GM21390 (cell line): ENCODE results near the gene ERVFRD-1.
A peak's percentile ranks its signal among the peaks of the same experiment; 100 is the strongest.
"Not testable (repeated sequence)": the region's sequence is repeated elsewhere in the genome, so short reads cannot be mapped to it uniquely, and the experiment has no call there.

Experiments used
- ATAC-seq: cut with Tn5 transposase; IDR thresholded peaks from one replicate; pipeline ENCODE4 v1.9.1; 2021; ENCODE audit not compliant: unreplicated experiment

ERVFRD-1 gene

DNA sequence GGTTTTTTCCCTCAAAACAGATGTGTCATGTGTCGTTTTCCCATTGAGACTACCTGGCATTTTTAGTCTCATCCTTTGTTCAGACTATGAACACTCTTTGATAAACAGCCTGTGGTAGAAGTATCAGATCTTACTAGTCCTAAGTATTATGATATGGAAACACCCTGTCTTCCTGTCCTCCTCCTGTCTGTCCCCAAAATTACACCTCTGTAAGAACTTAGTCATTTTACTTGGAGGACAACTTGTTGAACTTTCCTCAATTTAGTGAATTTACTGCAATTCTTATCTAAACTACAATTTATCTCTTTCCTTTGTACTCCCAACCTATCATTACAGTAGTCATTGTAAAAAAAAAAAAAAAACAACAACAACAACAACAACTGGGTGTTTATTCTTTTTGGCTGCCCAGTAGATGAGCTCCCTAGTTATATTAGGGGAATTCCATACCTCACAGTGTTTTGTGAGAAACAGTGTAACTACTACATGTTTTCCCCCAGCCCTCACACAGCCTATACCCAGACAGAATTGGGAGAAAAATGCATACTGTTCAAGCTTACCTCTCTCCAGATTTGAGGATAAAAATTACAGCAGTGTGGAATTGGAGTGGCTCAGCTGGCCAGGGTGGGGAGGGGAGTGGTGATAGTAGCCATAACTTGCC lies 18.5 kb upstream of the ERVFRD-1 start:
- ATAC-seq = no peak

DNA sequence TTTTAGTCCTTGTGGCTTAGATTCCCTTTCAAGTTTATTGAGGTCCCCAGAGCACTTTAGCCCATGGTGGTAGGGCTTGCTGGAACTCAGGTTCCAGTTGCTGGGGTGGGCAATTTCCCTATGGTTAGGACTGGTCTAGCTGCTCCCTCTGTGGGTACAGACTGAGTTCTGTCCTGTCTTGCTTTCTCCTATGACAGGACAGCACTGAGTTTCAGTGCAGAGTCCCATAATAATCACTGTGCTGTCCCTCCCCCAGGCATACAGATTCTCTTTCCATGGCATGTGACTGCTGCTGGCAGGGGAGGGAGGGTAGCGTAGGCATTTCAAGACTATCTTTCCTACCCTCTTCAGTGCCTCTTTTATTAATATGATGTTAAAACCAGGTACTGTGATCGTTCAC lies 17.1 kb upstream of the ERVFRD-1 start:
- no peak for ATAC-seq

DNA sequence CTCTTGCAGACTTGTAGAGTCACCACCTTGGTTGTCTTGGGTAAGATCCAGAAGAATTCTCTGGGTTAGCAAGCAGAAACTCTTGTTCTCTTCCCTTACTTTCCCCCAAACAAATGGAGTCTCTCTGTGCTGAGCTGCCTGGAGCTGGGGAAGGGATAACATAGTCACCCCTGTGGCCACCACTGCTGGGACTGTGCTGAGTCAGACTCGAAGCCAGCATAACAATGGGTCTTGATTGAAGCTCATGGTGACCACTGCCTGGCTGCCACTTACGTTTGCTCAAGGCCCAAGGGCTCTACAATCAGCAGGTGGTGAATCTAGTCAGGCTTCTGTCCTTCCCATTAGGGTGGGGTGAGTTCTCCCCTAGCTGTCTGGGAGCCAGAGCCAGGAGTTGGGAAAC lies 15.4 kb upstream of the ERVFRD-1 start:
- ATAC-seq = no peak

DNA sequence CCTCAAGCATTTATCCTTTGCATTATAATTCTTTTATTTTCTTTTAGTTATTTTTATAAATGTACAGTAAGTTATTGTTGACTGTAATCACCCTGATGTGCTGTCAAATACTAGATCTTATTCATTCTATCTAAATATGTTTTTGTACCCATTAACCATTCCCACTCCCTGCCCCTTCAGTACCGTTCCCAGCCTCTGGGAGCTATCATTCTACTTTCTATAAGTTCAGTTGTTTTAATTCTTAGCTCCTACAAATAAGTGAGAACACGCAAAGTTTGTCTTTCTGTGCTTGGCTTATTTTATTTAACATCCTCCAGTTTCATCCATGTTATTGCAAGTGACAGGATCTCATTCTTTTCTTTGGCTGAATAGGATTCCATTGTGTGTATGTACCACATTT lies 12.5 kb upstream of the ERVFRD-1 start:
- no peak for ATAC-seq

DNA sequence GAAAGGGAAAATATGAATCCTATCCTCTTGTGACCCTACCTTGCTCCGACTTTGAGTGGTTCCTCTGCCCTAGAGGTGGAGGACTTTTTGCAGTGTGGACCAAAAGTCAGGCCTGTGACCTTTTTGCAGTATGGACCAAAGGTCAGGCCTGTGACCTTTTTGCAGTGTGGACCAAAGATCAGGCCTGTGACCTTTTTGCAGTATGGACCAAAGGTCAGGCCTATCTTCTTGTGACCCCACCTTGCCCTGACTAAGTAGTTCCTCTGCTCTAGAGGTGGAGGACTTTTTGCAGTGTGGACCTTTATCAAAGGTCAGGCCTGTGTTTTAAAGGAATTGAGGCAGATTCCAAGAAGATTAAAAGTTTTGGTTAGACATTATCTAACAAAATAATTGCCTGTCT lies 10.9 kb upstream of the ERVFRD-1 start:
- no peak for ATAC-seq

DNA sequence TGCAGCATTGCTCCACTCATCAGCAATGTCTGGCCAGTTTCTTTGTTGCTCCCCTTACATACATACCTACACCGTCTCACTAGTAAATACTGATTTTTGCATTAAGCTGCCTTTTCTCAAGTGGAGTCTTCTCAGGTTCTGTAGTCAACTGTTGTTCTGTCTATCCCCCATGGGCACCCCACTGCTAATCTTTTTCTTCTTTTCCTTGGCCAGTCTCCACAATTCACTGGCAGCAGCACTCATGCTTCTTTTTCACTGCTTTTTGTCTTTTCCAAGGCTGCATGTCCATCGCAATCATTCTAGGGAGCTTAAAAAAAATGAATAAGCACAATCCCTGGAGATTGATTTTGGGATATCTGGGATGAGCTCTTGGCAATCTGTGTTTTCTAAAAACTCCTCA lies 10.3 kb upstream of the ERVFRD-1 start:
- ATAC-seq = no peak

DNA sequence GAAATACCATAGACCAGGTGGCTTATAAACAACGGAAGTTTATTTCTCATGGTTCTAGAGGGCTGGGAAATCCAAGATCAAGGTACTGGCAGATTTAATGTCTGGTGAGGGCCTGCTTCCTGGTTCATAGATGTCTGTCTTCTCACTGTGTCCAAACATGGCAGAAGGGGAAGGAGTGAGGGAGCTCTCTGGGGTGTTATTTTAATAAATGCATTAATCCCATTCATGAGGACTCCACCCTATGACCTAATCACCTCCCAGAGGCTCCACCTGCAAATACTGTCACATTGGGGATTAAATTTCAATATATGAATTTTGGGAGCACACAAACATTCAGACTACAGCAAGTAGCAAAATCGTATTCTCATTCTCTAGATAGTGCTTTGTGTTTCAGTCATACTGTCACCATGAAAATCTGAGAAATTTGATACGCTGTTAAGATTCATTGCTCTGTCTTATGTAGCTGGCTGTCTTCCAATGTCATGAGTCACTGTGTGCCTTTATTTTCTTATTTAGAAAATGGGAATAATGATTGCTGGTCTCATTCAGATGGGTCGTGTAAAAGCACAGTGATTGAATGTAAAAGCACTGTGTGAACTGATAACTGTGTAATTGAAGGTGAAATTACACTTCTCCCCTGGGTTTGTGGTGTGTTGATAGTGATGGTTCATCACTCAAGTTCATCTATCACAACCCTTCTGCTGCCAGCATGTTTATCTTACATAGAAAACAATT lies 8.9 kb upstream of the ERVFRD-1 start:
- no peak for ATAC-seq

DNA sequence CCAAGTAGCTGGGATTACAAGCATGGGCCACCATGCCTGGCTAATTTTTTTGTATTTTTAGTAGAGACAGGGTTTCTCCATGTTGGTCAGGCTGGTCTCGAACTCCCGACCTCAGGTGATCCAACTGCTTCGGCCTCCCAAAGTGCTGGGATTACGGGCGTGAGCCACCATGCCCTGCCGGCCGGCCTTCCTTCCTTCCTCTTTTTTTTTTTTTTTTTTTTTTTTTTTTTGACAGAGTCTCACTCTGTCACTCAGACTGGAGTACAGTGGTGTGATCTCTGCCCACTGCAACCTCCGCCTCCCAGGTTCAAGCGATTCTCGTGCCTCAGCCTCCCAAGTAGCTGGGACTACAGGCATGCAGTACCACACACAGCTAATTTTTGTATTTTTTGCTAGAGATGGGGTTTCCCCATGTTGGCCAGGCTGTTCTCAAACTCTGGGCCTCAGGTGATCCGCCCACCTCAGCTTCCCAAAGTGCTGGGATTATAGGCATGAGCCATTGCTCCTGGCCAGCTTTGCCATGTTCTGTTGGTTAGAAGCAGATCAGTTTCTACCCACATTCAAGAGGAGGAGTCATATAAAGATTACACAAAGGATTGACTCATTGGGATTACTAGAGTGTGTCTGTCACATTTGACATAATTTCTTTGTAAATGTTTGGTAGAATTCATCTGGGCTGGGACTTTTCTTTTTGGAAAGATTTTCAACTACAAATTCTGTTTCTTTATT lies 4.4 kb upstream of the ERVFRD-1 start:
- ATAC-seq = not testable (repeated sequence)

DNA sequence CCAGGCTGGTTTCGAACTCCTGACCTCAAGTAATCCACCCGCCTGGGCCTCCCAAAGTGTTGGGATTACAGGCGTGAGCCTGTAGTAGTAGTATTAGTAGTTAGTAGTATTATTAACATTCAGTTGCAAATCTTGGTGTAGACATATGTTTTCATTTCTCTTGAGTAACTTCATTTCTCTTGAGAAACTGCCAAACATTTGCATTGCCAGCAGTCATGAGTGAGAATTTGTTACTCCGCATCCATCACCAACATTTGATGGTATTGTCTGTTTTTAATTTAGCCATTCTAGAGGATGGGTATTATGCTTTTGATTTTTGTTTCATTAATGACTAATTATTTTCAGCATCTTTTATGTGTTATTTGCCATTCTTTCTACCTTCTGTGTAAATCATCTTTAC lies 1.5 kb upstream of the ERVFRD-1 start:
- no peak for ATAC-seq

DNA sequence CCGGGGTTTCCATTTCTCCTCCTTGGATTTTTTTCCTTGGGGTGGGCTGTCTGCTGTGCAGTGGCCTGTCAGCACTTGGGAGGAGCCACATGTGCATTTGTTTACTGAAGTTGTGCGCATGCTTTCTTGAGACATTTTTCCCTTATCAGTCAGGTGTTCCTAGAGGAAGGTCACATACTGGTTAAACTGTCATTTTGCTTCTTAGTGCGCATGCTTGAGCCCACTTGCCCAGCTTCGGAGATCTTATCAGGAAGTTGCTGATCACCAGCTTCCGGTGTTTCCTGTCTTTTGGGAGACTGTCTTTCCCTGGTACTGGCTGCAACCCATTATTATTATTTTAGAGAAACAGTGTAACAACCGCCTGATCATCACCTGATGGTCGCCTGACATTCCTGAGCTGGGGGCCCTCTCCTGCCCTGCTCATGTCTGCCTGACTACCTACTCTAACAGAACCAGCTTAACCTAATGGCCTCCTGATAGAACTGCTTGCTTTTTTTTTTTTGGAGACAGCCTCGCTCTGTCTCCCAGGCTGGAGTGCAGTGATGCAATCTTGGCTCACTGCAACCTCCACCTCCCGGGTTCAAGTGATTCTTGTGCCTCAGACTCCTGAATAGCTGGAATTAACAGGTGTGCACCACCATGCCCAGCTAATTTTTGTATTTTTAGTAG lies 378 bp upstream of the ERVFRD-1 start:
- no peak for ATAC-seq

DNA sequence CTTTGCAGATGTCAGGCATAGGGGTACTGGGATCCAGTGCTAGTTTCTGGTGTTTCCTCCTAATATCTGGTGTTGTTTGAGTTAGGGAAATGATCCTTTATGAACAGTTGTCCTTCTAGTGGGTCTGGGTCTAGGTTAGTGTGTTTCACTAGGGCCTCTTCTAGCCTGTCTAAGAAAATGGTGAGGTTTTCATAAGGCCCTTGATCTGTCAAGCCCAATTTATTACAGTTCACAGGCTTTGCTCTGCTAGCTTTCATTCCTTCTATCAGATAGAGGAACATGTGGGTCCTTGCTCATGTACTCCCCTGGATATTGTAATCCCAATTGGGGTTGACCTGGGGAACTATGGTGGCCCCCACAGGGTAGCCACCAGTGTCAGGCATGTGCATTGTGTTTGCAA lies 2.8 kb downstream of the ERVFRD-1 start:
- ATAC-seq = no peak

DNA sequence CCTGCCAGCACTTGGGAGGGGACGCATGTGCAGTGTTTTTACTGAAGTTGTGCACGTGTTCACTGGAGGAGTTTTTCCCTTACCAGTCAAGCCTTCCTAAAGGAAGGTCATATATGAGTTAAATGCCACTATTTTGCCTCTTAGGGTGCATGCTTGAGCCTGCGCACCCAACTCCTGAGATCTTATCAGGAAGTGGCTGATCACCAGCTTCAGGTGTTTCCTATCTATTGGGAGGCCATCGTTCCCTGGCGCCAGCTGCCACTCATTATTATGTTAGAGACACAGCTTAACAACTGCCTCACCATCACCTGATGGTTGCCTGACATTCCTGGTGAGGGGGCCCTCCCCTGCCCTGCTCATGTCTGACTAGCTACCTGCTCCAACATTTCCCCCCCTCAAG lies 8.5 kb downstream of the ERVFRD-1 start:
- no peak for ATAC-seq

DNA sequence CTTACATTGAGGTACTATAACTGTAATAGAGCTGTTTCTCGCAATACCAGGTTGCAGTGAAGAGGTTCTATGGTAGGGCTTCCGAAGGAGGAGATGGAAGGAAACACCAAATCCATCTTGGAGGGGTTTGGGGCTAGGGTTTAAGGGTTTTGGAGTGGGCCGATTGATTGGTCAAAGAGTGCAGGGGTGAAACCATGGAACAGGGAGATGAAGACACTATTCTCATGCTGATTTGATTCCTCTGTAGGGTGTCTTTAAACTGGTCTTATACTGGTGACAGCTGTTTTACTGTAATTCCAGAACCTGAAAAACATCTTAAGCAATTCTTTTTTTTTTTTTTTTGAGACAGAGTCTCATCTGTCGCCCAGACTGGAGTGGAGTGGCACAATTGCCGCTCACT lies 10.1 kb downstream of the ERVFRD-1 start:
- ATAC-seq = no peak

DNA sequence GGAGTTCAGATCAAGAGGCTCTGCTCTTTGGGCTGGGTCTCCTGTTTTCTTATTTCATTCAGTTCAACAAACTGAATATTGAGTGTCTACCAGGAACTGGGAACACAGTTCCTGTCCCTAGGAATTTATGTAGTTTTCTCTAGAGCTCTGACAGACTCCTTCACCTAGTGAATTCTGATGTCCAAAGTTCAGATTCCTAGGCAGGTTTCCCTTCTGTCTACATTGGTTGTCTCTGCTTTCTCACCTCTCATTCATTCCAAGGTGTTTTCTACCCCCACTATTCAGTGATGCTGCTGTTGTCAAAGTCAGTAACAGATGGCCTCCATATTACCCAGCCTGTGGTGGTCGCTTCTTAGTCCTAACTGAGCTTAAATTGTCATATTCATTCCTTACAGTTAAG lies 13.5 kb downstream of the ERVFRD-1 start:
- ATAC-seq = no peak

DNA sequence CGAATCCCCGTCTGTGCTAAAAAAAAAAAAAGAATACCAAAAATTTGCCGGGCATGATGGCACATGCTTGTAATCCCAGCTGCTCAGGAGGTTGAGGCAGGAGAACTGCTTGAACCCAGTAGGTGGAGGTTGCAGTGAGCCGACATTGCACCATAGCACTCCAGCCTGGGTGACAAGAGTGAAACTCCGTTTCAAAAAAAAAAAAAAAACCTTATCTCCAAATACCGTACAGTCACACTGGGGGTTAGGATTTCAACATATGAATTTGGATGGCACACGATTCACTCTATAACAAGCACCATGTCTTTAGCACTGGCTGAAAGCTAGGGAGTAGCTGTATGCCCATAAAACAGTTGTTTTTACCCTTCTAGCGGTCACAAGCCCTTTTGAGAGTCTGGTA lies 14.0 kb downstream of the ERVFRD-1 start:
- ATAC-seq = no peak

DNA sequence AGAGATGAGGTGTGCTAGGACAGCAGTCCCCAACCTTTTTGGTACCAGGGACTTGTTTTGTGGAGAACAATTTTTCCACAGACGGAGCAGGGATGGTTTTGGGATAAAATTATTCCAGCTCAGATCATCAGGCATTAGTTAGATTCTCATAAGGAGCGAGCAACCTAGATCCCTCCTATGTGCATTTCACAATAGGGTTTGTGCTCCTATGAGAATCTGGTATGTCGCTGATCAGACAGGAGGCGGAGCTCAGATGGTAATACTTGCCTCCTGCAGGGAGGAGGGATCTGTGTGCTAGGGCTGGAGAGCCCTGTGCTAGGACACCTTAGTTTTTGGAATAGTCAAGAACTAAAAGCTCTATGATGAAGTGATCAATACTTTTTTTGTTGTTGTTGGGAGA lies 15.4 kb downstream of the ERVFRD-1 start:
- no peak for ATAC-seq

DNA sequence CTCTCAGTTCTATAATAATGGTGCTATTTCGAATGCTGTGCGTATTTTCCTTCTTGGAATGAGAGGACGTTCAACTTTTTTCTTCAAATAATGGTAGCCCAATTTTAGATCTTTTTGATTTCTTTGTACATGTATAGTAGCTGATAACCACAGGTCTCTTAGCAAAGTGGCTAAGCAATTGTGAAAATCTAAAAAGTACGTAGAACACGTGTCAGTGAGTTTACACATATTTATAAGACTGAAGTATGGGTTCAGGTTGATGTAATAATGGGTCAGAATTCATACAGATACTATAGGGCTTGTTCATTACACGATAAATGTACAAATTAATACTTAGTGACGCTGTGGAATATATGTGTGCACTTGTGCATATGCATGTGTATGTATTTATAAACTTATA lies 16.6 kb downstream of the ERVFRD-1 start:
- no peak for ATAC-seq

DNA sequence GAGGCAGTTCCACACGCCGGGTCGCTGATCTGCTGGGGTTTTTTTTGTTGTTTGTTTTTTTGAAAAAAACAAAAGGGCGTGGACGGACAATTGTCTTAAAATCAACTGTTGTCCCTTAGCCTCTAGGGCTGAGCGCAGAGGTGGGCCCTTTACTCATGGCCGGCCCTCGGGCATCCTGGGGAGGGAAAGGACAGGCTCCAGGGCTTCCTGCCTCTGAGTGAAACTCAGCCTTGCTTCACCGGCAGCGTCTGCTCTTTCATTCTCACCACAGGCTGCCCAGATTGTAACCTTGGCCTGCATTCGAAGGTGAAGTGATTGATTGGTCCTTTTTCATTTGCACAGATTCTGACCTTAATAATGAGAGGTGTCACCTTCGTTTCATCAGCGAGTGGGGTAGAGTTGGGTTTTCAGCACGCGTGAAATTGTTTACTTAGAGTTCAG lies 17.1 kb downstream of the ERVFRD-1 start:
- peak; percentile 45 for ATAC-seq

DNA sequence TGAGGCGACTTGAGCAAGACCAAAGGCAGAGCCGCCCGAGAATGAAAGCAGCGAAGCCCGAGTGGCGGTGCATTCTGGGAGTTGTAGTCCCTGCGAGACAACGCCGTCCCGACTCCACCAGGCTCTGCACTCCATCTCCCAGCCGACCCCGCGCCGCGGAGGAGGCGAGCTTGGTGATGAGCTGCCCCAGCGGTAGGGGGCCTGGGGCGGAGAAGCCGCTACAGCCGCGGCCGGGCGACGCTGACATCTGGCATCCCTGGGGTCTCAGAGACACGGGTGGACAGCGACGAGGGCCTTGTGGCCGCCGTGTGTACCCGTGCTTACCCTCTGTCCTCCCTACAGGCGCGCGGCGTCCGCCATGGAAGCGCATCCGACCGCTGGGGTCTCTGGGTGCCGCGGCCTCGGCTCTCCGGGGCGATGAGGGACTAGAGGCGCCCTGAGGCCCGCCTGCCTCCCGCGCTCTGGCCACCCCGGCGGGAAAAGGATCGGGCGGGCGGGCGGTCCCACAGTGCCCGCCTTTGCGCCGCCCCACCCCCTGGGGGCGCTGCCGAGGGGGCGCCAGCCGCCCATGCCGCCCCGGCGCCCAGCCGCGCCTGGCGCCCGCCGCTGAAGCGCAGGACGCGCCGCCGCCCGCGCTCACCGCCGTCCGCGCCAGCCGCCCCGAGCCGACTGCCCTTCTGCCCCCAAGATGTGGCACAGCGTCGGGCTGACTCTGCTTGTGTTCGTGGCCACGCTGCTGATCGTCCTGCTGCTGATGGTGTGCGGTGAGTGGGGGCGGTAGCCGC lies 17.7 kb downstream of the ERVFRD-1 start, which contains the start of gene SMIM13:
SMIM13 (plus strand) TSS at position 209 of the 785 bp plus-strand sequence; CDS start at position 689, 480 bp downstream.
- ATAC-seq = peak; percentile 85

DNA sequence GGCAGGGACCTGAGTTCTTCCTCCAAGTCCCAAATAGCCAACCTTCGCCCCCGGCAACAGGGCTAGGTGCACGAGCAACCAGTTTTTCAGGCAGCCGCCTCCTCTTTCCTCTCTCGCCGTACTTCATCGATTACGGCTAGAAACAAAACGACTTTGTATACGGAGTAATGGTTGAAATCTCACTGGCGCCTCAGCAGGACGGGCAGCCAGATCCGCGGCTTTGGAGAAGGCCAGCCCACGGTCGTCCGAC lies 18.2 kb downstream of the ERVFRD-1 start:
- ATAC-seq = peak; percentile 24
